C4-2B (cell line): ENCODE data around the gene EPB41L4B.

Experiments used
- H3K27ac ChIP-seq: fragments of 450-650 bp; 2 replicates; pipeline ENCODE4 v1.5.1; 2017
- ZFX ChIP-seq: fragments of 450-650 bp; IDR thresholded peaks from 2 replicates; pipeline ENCODE4 v1.6.1; 2017
- TF ChIP-seq, protein P1 (sequence below): fragments of 450-650 bp; conservative IDR thresholded peaks from 2 replicates; pipeline ENCODE4 v1.5.1; 2017; ENCODE audit warnings: mild to moderate bottlenecking

EPB41L4B gene

GRCh38 chr9:109320331-109320741 lies 523 bp downstream of the EPB41L4B start:
- H3K27ac ChIP-seq = peak overlapping the region; percentile 85
- TF ChIP-seq, protein P1, sequence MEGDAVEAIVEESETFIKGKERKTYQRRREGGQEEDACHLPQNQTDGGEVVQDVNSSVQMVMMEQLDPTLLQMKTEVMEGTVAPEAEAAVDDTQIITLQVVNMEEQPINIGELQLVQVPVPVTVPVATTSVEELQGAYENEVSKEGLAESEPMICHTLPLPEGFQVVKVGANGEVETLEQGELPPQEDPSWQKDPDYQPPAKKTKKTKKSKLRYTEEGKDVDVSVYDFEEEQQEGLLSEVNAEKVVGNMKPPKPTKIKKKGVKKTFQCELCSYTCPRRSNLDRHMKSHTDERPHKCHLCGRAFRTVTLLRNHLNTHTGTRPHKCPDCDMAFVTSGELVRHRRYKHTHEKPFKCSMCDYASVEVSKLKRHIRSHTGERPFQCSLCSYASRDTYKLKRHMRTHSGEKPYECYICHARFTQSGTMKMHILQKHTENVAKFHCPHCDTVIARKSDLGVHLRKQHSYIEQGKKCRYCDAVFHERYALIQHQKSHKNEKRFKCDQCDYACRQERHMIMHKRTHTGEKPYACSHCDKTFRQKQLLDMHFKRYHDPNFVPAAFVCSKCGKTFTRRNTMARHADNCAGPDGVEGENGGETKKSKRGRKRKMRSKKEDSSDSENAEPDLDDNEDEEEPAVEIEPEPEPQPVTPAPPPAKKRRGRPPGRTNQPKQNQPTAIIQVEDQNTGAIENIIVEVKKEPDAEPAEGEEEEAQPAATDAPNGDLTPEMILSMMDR = no peak
- no peak for TF ChIP-seq ZFX

- TF ChIP-seq, protein P1 = no peak
- no peak for TF ChIP-seq ZFX
- peak overlapping the region; percentile 85 for H3K27ac ChIP-seq
Measured at GRCh38 chr9:109319626-109320241, 1.1 kb downstream of the EPB41L4B start.

GRCh38 chr9:109319017-109319625 lies 1.7 kb downstream of the EPB41L4B start:
- H3K27ac ChIP-seq = peak overlapping the region; percentile 85
- TF ChIP-seq, protein P1 = no peak
- TF ChIP-seq ZFX = peak; percentile 39; the same call in 1 of the 2 replicates

DNA sequence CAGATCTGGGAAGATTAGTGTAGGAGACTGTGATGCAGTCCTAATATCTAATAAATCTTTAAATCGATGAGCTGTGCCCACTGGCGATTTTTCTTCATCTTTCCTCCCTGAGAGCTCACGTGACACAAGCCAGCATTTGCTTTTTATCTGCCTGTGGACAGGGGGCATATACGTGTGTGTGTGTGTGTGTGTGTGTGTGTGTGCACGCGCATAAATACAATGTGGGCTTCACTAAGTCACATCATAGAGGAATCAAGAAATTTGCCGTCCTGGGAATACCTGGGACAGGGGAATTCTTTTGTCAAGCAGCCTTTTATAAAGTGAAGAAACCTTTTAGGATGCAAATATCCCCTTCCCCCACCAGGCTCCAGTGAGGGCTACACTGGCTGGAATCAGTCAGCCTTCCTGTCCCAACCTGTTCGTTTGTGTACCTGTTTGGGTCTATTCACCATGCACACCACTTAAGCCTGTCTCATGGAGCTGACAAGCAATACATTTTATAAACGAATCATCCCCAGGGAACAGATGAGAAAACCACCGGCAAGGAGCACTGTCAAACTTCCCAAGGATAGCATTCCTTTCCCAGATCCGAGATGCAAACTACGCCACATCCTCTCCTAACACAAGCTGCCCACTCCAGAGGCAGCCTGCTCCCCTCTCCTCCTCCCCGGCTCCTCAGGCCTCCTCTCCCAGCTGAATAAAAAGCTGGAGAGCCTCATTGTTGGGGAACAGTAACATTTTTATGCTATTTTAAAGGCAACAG lies 2.7 kb downstream of the EPB41L4B start:
- peak overlapping the region; percentile 85 for H3K27ac ChIP-seq
- TF ChIP-seq ZFX = no peak
- TF ChIP-seq, protein P1 = no peak

DNA sequence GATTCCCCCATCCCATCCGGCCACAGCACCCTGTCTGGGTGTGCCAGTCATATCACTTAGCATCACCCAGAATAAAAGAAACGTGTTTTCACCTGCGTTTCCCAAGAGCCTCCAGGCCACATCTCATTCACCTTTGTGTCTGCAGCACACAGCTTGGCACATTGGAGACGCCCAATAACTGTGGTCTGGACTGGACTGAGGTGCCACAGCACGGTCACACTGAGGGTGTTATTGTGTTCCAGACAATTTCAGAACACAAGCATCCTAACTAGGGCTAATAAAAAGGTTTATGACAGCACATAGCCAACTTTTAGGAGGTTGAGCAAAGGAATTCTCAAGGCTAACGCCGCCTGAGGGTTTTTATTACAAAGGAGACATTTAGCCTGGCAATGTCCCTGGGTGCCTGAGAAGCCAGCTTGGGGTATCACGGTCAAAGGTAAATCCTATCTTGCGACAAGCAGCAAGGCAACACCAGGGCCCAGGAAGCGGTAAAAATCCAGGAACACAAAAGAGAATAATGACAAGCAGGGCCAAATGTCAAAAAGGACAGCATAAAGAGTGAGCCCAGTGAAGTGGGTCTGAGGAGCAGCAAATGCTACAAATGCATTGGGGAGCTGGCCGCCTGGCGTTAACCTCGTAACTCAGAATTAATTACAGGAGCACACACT lies 3.4 kb downstream of the EPB41L4B start:
- peak overlapping the region; percentile 85 for H3K27ac ChIP-seq
- TF ChIP-seq, protein P1 = no peak
- TF ChIP-seq ZFX = no peak

DNA sequence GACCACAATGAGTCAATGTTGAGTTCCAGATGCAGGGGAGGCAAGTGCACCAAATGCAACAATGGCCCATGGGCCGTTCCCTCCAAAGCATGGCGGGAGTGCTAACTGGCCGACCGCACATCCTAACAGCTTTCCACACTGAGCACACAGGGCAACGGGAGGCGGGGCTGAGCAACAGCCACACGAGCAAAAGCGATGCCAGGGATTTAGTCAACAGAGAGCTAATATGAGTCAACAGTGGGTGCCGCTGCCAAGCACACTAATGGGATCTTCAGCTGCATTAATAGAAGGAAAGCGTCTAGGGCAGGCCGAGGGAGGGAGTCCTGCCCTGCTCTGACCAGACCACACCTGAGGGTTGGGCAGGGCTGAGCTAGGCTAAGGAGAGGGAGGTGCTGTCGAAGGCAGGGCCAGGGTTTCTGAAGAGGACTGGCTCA lies 4.6 kb downstream of the EPB41L4B start:
- no peak for TF ChIP-seq ZFX
- TF ChIP-seq, protein P1 = no peak
- H3K27ac ChIP-seq = peak overlapping the region; percentile 85
